ENCODE data around the gene PCBP3. TPM values are rescaled to one million over a fixed set of nuclear protein-coding genes. Genes with fewer than 3 reads are reported as not detected.
"Not testable (repeated sequence)": the region's sequence is repeated elsewhere in the genome, so short reads cannot be mapped to it uniquely, and the experiment has no call there.

Gene PCBP3
- not detected in 2 replicates for total RNA-seq (2014; rRNA removed; shearing (Covaris generic))

DNA sequence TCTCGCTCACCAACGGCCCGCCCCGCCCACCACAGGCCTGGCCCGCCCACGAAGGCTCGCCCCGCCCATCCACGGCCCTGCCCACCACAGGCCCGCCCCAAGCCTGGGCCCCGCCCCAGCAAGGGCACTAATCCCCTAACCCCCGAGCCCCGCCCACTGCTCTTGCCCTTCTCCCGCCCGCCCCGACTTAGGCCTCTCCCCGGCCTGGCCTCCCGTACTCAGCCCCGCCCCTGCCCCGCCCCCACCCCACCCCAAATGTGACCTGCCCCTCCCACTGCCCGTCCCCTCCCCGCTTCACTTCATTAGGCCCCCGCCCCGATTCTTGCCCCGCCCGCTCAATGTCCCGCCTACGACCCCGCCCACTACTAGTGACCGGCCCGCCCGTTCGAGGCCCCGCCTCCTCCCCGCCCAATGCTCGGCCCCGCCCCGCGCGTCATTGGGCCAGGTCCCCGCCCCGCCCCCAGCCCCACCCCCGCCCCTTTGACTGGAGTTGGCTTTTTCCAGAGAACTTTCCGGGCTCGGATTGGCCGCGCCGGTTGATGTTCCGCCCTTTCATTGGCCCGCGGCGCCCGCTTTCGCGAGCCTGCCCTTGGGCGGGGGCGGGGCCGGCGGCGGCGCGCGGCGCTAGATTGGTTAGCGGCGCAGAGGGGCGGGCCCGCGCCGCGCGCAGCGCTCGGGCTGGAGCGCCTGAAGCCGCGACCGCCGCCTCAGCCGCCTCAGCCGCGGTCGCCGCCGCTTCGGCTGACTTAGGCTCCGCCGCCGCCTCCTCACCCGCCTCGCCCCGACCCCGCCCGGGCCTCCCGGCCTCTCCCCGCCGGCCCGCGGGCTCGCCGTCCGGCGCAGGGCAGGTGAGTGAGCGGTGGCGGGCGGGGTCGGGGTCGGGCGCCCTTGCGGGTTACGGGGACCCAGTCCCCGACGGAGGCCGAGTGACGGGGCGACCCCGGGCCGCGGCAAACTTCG, at the start of gene PCBP3:
TSS of gene PCBP3 (plus strand) at position 705 of the 960 bp plus-strand sequence. CDS start 206,361 bp downstream, outside the sequence.
- peak; percentile 26 for DNase-seq (ENCODE audit: low spot score)

DNA sequence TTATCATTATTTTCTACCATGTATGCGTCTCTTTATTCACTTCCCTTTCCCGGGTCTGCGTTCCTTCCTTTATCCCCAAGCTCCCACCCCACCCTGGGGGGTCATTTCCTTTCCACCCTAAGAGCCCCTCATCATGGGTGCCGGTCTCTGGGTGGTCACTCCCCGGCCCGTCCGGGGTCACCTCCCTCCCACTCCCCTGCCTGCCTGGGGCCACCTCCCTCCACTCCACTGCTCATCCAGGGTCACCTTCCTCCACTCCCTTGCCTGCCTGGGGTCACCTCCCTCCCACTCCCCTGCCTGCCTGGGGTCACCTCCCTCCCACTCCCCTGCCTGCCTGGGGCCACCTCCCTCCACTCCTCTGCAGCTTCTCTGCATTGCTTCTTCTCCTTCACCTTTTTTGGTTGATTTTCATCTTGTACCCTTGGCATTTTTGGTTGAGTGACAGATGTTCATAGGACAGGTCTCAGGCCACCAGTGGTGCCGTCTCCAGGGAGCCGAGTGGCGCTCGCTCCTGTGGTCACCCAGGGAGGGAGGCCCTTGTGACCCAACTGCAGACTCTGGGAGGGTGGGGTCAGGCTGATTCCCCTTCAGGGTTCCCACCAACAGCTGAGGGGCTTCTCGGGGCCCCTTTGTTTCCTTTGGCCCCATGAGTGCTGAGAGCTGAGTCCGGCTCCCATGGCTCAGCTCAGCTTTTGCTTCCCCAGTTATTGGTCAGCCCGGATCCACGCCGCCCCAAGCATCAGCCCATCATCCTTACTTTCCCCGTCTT, 48.6 kb upstream of the PCBP3 start:
- no peak for DNase-seq (ENCODE audit: low spot score)

DNA sequence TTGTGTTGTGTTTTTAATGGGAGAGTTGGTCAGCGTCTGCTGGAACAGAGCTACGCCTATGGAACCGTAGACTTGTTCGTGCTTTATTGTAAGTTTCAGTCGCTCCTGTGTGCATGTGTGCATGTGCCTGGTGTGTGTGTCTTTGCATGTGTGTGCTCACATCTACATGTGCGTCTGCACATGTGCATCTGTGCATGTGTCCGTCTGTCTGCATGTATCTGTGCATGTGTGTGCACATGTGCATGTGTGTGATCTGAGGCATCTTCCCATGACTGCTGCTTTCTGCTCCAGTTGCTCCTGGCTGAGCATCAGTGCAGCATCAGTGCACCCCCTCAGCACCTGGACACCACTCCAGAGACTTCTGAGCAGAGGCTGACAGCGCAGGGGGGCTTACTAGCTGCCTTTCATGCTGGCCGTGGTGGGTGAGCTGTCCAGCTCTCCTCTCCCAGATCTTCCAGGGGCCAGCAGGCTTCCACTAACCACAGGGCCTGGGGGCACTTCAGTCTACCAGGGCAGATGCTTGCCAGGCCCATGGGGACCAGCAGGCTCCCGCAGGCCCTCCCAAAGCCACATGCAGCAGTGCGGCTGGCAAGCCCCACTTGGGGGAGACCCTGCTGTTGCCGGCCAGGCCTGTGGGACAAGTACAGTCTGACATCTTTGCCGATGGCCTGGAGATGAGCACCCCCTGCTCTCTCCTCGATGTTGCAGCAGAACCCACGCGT, 47.8 kb upstream of the PCBP3 start:
- no peak for DNase-seq (ENCODE audit: low spot score)

DNA sequence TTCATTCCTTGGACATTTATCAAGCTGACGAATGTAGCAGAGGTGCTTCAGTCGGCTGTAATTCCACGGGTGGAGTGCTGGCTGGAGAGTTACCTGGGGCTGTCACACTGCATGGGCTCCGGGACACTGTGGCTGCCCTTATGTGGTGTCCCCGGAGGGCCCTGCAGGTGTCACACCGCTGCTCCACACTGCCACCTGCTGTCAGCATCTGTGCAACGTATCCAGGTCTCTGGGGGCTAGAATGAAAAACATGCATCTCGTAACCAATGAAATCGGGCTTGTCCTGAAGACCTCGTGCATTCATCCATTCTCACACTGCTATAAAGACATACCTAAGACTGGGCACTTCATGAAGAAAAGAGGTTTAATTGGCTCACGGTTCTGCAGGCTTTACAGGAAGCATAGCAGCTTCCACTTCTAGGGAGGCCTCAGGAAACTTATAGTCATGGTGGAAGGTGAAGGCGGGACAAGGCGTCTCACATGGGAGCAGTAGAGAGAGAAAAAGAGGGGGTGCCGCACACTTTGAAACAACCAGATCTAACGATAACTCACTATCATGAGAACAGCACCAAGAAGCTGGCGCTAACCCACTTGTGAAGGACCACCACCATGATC, 46.7 kb upstream of the PCBP3 start:
- DNase-seq (ENCODE audit: low spot score): peak; percentile 68

DNA sequence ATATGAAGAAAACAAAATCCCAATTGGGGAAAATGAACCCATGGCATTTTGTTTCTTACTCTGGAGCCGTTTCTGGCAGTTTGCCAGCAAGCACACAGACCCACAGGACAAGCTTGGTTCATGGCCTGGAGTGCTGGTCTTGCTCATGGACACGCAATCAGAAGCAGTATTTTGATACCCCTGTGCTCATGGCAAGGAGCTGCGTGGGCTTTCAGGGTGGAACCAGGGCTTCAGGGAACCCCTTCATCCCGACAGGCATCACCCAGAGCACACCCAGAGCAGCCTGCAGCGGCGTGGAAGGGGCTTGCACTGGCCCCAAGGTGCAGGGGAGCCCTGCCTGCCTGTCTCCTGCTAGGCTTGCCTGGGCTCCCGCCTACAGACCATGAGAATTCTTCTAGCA, 45.4 kb upstream of the PCBP3 start:
- DNase-seq (ENCODE audit: low spot score): no peak

DNA sequence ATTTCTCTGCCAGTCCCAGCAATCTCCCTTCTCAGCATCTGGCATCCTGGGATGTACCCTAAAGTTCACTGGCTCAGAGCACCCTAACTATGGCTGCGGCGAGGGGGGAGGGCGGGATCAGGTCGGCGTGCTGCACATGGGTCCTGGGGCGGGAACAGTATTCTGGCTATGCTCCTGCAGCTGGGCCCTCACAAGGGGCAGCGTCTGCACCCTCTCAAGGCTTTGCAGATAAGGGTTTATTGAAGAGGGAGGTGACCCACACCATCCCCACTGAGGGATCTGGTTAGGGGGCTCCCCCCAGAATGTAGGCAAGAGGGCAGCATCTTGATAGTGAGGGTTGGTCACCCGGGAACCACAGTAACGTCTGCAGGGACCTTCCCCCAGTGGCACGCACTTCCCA, 44.9 kb upstream of the PCBP3 start:
- DNase-seq (ENCODE audit: low spot score): no peak

DNA sequence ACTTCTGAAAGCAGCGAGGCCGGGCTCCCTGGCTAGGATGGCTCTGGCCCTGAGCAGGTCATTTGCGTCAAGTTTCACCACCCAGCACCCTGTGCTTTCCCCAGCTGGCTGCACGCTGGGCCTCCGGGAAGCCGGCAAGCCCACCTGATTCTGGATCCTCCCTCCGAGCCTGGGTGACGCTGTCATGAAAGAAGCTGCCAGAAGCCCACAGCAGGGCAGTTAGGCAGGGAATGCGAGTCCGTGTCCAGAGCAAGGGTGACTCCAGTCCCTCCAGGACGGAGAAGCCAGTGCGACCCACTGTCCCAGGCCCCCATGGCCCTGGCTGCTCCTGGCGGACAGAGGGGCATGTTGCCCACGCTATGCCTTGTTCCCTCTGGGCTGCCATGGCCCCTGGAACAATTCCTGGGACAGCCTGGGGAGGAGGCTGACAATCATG, 44.4 kb upstream of the PCBP3 start:
- no peak for DNase-seq (ENCODE audit: low spot score)

DNA sequence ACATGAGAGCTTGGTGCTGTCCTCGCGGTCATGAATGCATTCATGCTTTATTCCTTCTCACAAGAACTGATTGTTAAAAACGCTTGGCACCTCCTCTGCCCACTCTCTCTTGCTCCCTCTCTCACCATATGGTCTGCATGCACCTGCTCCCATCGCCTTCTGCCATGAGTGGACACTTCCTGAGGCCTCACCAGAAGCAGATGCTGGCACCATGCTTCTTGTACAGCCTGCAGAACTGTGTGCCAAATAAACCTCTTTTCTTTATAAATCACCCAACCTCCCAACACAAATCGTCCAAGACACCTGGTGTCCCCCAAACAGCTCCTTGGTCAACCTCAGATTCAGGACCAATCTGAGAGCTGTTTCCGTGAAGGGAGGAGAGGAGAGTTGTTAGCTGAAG, 43.3 kb upstream of the PCBP3 start:
- no peak for DNase-seq (ENCODE audit: low spot score)

DNA sequence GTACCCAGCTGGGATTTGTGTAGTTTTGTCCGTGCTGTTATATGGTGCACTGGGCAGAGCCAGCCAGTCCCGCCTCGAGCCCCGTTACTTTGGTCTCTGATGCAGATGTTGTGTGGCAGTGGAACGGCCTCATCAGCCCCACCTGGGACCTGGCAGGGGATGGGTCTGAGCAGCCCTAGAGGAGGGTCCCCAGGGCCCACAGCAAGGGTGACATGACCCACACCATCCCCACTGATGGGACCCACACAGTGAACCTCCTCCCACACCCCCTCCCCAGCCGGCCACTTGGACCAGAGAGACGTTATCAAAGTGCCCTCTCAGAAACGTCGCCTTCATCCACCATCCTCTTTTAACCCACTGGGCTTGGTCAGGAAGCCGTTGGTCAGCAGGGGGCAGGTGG, 42.0 kb upstream of the PCBP3 start:
- no peak for DNase-seq (ENCODE audit: low spot score)

DNA sequence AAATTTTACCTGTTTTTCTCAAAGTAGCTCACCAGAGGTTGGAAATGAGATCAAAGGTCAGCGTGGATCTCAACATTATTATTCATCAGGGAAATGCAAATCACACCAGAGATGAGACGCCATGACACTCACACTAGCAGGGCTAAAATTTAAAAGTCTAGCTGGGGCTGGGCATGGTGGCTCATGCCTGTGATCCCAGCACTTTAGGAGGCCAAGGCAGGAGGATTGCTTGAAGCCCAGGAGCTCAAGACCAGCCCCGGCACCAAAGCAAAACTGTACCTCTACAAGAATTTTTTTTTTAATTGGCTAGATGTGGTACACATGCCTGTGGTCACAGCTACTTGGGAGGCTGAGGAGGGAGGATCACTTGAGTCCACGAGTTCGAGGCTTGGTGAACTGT, 41.4 kb upstream of the PCBP3 start:
- no peak for DNase-seq (ENCODE audit: low spot score)

DNA sequence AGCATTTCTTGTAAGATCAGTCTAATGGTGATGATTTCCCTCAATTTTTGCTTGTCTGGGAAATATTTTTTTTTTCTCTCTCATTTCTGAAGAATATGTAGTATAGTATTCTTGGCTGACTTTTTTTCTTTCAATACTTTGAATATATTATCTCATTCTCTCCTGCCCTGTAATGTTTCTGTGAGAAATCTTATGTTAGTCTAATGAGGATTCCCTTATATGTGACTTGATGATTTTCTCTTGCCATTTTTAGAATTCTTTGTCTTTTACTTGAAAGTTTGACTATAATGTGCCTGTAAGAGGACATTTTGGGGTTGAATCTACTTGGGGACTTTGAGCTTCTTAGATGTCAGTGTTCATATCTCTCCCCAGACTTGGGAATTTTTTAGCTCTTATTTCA, 40.0 kb upstream of the PCBP3 start:
- DNase-seq (ENCODE audit: low spot score): no peak

DNA sequence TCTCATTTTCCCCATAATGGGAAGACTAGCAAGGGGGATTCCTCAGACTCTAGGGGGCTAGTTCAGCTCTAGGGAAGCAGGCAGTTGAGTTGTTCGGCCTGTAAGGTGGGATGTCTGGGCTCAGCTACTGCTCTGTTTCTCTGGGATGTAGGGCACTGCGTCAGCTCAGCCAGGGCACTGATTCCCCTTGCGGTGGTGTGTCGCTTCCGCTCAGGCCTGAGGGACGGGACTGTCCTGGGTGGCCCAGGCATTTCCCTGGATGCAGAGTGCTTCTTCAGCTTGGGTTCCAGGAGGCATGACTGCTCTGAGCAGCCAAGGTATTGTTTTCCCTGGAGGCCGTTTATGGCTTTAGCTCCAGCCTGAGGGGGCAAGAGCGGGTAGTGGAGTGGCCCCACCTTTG, 38.8 kb upstream of the PCBP3 start:
- not testable (repeated sequence) for DNase-seq (ENCODE audit: low spot score)

DNA sequence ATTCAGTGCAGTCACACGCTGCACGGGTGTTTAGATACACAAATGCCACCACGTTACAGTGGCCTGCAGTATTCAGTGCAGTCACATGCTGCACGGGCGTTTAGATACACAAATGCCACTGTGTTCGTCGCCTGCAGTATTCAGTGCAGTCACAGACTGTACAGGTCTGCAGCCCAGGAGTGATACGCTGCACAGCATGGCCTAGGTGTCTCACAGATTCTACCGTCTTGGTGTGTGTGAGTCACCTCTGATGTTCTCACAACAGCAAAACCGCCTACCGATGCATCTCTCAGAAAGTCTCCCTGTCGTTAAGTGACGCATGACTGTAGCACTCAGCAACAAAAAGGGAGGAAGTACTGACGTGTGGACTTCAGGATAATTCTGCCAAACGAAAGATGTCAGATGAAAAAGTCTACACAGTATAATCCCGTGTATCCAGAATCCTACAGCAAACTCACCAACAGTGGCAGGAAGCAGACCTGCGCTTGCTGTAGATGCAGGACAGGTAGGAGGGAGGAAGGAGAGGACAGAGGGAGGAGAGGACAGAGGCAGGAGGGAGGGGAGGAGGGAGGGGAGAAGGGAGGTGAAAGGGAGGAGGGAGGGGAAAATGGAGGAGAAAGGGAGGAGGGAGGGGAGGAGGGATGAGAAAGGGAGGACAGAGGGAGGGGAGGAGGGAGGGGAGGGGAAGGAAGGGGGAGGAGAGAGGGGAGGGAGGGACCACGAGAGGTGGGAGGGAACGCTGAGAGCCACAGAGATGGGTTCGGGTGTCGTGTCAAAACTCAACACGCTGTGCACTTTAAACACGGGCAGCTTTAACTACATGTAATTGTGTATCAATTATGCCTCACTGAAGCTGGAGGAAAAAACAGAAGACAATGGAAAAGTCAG, 36.3 kb upstream of the PCBP3 start:
- no peak for DNase-seq (ENCODE audit: low spot score)

DNA sequence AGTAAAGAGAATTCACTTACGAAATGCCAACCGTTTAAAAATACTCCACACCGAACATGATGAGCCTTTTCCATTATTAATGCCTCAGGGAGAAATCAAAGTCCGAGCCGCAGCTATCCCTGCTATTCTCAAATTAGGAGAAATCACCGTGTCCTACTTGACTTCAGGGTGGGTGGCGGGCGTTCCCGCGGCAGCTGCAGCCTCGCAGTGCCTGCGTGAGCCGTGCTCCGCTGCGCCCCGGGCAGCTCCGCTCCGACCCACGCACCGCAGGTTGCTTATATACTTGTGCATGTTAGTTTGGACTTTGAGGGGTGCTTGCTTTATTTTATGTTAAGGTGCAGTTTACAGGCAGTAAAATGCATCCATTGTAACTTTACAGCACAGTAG, 35.6 kb upstream of the PCBP3 start:
- DNase-seq (ENCODE audit: low spot score): no peak

DNA sequence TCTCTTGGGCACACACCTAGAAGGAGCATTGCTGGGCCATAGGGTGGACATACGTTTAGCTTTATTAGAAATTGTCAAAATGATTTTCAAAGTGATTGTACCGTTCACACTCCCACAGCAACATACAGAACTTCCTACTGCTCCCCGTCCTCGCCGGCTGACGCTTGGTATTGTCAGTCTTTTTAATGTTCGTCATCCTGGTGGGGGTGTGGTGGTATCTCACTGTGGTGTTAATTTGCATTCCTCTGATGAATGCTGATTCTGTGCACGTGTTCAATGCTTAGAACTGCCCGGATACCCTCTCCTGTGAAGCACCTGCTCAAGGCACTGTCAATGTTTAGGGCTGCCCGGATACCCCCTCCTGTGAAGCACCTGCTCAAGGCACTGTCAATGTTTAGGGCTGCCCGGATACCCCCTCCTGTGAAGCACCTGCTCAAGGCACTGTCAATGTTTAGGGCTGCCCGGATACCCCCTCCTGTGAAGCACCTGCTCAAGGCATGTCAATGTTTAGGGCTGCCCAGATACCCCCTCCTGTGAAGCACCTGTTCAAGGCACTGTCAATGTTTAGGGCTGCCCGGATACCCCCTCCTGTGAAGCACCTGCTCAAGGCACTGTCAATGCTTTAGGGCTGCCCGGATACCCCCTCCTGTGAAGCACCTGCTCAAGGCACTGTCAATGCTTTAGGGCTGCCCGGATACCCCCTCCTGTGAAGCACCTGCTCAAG, 34.6 kb upstream of the PCBP3 start:
- not testable (repeated sequence) for DNase-seq (ENCODE audit: low spot score)

DNA sequence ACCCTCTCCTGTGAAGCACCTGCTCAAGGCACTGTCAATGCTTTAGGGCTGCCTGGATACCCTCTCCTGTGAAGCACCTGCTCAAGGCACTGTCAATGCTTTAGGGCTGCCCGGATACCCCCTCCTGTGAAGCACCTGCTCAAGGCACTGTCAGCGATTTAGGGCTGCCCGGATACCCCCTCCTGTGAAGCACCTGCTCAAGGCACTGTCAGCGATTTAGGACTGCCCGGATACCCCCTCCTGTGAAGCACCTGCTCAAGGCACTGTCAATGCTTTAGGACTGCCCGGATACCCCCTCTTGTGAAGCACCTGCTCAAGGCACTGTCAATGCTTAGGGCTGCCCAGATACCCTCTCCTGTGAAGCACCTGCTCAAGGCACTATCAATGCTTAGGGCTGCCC, 33.9 kb upstream of the PCBP3 start:
- not testable (repeated sequence) for DNase-seq (ENCODE audit: low spot score)

DNA sequence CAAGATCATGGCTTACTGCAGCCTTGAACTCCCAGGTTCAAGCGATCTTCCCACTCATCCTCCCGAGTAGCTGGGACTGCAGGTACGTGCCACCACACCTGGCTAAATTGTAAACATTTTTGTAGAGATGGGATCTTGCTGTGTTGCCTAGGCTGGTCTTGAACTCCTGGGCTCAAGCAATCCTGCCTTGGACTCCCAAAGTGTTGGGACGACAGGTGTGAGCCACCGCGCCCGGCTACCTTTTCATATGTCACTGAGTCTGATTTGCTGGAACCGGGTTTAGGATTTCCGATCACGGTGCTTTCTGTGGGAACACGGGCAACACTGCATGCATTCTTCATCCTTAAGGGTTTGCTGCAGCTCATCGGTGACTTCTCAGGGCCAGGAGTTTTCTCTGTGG, 32.2 kb upstream of the PCBP3 start:
- no peak for DNase-seq (ENCODE audit: low spot score)

DNA sequence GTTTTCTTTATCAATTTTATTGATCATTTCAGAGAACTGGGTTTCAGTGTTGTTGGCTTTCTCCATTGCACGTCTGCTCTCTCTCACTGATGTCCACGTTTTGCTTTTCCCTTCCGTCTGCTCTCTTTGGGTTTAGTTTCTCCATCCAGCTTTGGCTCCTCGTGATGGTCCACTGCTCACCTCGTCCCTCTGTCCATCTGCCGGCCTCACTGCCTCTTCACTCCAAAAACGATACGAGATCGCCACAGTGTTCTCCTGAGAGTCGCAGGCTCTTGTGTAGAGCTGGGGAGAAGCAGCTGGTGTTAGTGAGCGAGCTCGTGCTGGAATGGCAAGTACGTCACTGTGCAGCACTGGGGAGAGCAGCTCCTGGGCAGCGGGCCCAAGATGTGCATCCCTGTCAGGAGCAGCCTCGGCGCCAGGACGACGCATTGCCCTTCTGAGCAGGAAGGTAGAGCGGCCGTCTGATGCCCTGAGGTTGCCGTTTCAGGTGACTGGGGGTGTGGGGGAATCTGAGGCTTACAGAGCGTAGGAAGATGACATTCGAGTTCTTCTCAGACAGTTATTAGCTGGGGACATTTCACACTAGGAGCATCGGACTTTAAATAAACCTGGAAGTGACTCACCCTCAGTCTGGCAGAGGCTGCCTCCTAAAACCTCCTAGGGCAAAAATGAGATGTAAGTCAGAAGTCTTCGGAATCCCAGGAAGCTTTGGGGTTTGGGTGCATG, 31.4 kb upstream of the PCBP3 start:
- no peak for DNase-seq (ENCODE audit: low spot score)

DNA sequence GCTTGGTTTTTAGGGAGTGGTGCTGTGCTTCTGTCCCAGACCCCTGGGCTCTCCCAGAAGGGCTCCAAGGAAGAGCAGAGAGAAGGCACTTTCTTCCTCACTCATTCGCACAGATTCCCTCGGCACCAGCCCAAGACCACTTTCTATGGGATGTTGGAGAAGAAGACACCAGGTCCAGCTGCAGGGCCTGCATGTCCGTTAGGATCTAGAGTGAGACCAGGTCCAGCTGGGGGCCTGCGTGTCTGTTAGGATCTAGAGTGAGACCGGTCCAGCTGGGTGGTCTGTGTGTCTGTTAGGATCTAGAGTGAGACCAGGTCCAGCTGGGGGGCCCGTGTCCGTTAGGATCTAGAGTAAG, 30.9 kb upstream of the PCBP3 start:
- DNase-seq (ENCODE audit: low spot score): not testable (repeated sequence)
